Stimulated activated CD4-positive, alpha-beta T cell treated with anti-CD3 and anti-CD28 coated beads, TNF-alpha, amount 100 ng/mL, for 48 hours (primary cell): ENCODE data around the gene FCGR3A.
"Not testable (repeated sequence)": the region's sequence is repeated elsewhere in the genome, so short reads cannot be mapped to it uniquely, and the experiment has no call there.

Experiments
- DNase-seq, 3 donors: peaks; one replicate each; pipeline ENCODE4 v3.0.0-alpha.2; 2020; ENCODE audit warnings: low read depth in 3 of 3

Gene FCGR3A

GRCh38 chr1:161549652-161550051 lies at the start of gene FCGR3A:
Gene FCGR3A (minus strand): TSS chr1:161549818. CDS start chr1:161549736, 82 bp downstream.
- no peak for DNase-seq

DNA sequence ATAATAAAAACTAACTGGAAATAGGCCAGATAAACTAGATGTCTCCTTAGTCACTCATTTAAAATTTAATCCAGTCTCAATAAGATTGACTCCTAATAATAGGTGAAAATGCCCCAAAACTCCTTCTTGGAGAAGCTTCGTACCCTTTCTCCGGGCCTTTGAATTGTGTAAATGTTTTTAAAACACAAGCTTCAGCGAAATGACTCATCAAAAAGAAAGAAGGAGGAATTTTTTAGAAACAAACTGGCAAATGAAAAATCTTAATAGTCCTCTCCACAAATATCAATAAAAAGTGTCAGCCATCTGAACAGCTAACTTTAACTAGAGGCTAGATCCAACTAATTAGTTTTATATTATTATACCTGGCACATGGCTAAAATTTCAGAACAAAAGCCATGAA lies 47.5 kb upstream of the FCGR3A start:
- DNase-seq: not testable (repeated sequence)

- DNase-seq: not testable (repeated sequence)
Measured at GRCh38 chr1:161595583-161595982, 46.0 kb upstream of the FCGR3A start.

GRCh38 chr1:161595173-161595572 lies 45.6 kb upstream of the FCGR3A start:
- DNase-seq: not testable (repeated sequence)

DNA sequence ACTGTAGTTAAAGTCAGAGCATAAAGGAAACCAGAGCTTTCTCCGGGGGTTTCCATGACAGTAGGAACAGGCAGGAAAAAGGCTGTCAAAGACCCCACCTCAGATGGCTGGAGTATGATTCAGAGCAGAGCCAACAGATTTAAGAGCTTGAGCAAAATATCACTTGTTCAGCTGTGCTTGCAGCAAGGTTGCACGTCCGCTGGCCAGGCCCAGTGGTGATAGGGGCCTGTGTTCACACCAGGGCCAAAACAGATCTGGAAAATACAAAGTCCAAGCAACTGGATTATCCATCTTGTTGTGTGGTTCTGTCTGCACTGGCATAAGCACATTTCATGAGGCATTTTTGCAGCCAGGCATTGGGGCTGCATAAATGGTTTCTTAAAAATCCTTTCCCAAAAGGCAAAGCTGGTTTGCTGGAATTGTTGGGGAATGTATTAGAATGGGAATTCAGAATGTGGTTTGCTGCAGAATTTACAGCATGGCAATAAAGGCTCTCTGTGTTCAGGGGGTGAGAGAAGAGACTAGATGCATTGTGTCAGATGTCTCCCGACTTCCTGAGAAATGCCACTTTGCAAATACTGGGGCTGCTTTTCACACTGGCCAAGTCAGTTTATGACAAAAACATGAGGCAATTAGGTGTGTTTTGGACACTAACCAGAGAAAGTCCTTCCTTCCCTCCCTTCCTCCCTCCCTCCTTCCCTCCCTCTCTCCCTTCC lies 44.8 kb upstream of the FCGR3A start:
- DNase-seq: not testable (repeated sequence)

- not testable (repeated sequence) for DNase-seq
Measured at GRCh38 chr1:161593092-161593755, 43.6 kb upstream of the FCGR3A start.

DNA sequence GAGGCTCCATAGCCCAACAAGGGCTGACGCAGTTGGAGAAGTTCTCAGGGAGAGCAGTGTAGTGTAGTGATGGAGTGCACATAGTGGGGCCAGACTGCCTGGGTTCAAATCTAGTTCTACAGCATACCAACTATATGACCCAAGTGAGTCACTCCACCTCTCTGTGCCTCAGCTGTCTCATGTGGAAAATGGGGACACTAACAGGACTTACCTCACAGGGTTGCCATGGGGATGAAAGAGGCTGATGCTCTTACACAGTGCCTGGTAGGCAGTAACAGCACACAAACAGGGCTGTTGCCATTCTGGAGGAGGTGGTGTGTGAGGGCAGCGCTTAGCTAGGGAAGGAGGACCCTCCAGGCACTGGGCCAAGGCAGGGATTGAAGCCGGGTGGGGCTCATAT lies 43.0 kb upstream of the FCGR3A start:
- DNase-seq: not testable (repeated sequence)

DNA sequence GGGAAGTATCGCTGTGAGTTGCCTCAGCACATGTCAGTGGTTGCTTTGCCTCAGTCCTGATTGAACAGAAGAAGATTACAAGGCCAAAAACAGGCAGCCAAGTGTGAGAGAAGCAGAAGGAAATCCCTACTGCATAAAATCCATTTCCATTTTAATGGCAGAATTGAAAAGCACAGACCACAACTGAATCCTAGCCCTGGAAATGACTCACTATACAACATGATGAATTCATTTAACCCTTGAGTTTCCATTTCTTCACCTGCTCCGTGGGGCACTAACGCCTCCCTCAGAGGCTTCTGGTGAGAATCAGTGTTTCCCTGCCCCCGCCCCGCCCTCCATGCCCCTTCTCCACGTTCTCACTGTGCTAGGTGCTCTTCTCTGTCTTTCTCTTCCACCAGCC lies 40.3 kb upstream of the FCGR3A start:
- not testable (repeated sequence) for DNase-seq

GRCh38 chr1:161589365-161589764 lies 39.7 kb upstream of the FCGR3A start:
- not testable (repeated sequence) for DNase-seq

DNA sequence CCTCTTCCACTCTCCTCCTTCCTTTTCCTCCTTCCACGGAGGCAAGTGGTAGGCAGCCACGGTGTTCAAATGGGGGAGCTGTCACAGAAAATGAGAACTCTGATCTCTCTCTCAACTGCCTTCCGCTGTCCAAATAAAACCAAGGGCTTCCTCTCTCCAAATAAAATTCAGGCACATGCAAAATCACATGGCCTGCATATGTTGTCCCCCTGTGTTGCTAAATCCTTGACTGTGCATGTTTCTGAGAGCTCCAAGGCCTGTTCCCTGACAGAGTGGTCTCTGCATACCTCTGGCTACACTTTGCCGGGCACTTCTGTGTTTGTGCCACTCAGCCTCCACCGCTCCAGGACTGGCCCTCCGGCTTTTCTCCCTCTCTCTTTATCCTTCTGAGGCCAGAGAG lies 39.0 kb upstream of the FCGR3A start:
- not testable (repeated sequence) for DNase-seq

DNA sequence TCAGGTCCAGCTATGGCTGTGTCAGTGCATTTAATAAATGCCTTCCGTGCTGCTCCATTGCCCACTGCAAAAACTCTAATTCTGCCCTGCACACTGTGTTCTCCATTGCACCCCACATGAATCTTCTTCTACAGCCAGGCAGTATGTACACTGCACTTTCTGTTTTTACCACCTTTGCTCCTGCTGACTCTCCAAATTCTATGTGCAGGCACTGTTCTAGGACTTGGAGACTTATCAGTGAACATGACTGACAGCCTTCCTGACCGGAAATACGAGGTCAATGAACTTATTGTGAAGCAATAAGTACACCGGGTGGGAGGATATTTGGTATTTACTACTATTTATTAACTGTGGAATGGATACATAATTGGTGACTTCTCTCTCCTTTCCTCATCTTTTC lies 33.3 kb upstream of the FCGR3A start:
- DNase-seq: not testable (repeated sequence)

DNA sequence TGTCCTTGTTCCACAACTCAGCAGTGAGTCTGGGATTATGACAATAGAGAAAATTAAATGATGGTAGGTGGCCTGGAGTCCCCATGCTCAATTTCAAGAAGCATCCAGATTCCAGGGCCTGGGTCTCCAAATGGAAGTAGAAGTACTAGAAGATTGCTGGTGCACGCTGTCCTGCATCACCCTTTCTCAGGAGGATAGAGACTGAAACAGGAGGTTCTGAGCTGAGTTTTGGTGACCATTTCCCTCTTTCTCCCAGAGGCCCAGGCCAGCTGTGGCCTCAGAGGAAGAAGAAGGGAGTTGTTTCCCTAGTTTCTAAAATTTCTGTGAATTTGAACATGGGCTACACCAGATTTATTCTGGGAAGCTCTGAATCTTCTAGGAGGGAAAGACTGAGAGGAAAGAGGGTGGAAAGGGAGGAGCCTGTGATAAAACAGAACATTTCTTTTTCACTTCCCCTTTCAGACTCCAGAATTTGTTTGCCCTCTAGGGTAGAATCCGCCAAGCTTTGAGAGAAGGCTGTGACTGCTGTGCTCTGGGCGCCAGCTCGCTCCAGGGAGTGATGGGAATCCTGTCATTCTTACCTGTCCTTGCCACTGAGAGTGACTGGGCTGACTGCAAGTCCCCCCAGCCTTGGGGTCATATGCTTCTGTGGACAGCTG lies 31.4 kb upstream of the FCGR3A start:
- DNase-seq: not testable (repeated sequence)

DNA sequence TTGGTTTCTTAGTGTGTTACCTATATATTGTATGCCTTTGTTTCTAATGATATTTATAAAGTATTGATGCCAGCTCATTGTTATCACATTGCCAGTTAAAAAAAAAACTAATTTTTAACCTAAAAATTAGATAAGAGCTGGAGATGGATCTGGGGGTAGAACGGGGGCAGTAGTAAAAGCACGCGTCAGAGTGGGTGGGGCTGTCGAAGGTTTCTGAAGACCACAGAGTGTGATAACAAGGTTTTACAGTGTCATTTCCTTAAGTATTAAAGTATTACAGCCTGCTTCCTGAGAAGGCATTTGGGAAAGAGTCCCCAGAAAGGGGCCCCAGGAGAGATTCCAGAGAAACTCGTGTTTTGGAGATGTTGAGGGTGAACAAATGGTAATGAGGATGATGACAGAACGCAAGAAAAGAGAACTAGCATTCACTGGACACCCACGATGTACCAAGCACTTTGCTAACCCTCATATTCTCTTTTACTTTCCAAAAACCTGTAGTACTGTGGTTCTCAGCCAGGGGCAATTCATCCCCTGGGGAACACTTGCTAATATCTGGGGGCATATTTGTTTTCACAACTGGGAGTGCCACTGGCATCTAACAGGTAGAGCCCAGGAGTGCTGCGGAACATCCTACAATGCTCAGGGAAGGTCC lies 30.4 kb upstream of the FCGR3A start:
- DNase-seq: not testable (repeated sequence)

DNA sequence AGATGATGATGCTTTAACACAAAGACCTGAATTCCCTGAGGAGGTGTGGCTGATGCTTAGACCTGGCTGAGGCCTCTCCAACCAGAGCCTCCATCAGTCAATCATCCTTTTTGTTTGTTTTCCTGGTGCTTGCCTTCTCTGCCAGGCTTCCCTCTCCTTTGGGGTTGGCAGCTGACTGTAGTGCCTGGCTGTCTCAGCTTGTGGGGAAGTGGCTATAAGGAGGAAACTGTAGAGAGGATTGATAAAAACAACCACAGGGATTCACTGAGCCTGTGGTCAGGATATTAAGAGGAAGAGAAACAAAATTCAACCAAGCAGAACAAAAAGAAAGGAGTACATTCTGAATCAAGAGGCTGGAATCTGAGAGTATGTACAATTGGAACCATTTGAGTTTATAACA lies 27.1 kb upstream of the FCGR3A start:
- not testable (repeated sequence) for DNase-seq

DNA sequence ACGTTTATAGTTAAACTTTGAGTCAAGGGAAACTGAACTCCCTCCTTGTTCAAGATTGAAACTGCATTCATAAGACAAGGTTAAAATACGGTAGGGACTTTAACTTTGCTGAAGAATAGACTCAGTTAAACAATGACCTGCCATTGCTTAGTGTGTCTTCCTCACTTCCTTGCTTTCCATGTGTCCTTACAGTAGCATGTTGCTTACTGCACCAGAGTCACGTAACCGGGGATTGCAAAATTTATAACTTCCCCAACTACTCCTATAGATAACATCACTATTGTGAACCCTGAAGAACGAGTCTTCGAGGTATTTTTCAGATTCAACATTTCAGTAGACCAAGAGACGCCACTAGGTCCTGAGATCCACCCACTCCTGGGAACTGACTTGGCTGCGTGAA lies 22.1 kb upstream of the FCGR3A start:
- not testable (repeated sequence) for DNase-seq

DNA sequence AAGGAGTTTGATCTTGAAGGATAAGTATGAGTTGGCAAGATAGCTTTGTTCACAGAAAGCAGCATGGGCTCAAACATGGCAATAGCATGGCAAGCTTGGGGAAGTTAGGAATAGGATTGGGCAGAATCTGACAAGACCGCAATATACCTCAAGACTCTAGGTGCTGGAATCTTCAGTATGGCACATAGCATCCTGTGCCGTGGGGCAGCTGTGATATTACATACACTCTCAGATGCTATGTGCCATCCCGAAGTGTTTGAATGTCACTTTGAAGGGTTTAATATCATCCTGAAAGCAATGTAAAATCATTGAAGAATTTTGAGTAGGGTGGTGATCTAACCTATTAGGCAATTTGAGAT lies 17.0 kb upstream of the FCGR3A start:
- not testable (repeated sequence) for DNase-seq

GRCh38 chr1:161563522-161563921 lies 13.9 kb upstream of the FCGR3A start:
- not testable (repeated sequence) for DNase-seq

GRCh38 chr1:161562441-161562840 lies 12.8 kb upstream of the FCGR3A start:
- DNase-seq: not testable (repeated sequence)

- not testable (repeated sequence) for DNase-seq
Measured at GRCh38 chr1:161560960-161561715, 11.5 kb upstream of the FCGR3A start.

GRCh38 chr1:161557506-161558450 lies 8.2 kb upstream of the FCGR3A start:
- not testable (repeated sequence) for DNase-seq
